ENCODE data around the gene SOX10.

Gene SOX10

DNA sequence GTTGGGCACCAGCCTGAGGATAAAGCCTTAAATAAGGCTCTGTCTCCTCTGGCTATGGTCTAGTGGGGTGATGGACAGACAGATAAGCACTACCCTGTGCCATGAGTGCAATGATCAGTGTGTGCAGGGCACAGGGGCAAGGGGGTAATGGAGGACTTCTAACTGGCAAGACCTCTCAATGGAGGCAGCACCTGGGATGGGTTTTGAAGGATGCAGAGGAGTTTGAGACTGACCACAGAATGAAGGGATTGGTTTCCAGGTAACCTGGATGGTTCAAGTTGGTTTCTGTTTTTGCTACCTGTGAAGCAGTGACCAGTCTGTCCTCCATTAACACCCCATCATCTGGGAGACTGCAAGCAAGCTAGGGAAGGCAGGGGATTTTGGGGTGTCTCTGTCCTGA, 45.0 kb upstream of the SOX10 start:
- no peak overlapping the region for H3K4me3 ChIP-seq (ENCODE audit: low read length)
- TF ChIP-seq, protein P1, sequence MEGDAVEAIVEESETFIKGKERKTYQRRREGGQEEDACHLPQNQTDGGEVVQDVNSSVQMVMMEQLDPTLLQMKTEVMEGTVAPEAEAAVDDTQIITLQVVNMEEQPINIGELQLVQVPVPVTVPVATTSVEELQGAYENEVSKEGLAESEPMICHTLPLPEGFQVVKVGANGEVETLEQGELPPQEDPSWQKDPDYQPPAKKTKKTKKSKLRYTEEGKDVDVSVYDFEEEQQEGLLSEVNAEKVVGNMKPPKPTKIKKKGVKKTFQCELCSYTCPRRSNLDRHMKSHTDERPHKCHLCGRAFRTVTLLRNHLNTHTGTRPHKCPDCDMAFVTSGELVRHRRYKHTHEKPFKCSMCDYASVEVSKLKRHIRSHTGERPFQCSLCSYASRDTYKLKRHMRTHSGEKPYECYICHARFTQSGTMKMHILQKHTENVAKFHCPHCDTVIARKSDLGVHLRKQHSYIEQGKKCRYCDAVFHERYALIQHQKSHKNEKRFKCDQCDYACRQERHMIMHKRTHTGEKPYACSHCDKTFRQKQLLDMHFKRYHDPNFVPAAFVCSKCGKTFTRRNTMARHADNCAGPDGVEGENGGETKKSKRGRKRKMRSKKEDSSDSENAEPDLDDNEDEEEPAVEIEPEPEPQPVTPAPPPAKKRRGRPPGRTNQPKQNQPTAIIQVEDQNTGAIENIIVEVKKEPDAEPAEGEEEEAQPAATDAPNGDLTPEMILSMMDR (conservative IDR thresholded peaks at IDR 0.05; ENCODE audit: low read length), result no peak
- DNase-seq (ENCODE audit: low read depth), result no peak

DNA sequence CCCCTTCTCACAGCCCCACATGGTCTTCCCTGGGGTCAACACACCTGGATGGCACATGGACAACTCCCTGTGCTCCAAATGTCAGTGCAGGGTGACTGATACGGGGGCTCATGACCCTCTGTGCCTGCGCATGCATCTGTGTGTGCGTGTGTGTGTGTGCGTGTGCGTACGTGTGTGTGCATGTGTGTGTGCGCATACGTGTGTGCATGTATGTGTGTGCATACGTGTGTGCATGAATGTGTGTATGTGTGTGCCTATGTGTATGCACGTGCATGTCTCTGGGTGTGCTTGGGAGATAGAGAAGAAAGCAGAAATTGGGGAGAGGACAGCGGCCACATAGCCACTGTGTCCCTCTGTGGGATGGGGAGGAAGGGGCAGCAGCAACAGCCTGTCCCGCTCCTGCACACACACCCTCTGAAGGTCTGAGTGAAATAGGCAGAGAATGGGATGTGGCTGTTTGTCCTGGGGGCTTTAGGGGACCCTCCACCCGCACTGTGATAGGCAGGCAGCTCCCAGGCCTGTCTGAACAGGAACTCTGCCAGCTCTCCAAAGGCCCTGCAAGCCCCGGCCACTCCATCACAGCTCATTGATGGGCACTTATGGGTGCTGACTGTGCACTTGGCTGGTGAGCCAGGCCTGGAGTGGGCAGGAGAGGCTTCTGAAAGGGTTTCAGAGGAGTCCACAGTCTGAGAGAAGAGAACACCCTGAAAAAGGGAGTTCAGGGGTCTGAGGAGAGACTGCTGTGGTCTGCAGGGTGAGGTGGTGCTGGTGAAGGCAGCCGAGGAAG, 44.2 kb upstream of the SOX10 start:
- TF ChIP-seq, protein P1 (conservative IDR thresholded peaks at IDR 0.05; ENCODE audit: low read length), result no peak
- DNase-seq (ENCODE audit: low read depth), result no peak

DNA sequence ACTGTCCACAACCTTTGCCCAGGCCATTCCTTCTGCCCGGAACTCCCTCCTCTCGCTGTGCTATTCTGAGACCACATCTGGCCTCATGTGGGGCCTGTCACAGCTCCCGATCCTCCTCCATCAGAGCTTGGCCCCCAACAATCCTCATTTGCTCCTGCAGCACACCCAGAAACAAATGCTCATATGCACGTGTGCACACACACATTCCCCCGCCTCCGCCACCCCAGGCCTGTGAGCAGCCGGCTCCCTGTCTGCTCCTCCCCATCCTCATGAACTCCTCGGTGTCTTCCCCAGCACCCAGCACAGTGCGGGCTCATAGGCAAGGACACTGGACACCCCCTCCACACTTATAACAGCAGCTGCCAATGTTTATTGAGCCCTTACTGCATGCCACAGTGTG, 43.1 kb upstream of the SOX10 start:
- DNase-seq (ENCODE audit: low read depth), result no peak
- TF ChIP-seq, protein P1 (conservative IDR thresholded peaks at IDR 0.05; ENCODE audit: low read length), result no peak
- H3K4me3 ChIP-seq (ENCODE audit: low read length), result no peak overlapping the region

More for the DNA sequence above, 44.2 kb upstream of the SOX10 start:
- no peak overlapping the region for H3K4me3 ChIP-seq (ENCODE audit: low read length)

DNA sequence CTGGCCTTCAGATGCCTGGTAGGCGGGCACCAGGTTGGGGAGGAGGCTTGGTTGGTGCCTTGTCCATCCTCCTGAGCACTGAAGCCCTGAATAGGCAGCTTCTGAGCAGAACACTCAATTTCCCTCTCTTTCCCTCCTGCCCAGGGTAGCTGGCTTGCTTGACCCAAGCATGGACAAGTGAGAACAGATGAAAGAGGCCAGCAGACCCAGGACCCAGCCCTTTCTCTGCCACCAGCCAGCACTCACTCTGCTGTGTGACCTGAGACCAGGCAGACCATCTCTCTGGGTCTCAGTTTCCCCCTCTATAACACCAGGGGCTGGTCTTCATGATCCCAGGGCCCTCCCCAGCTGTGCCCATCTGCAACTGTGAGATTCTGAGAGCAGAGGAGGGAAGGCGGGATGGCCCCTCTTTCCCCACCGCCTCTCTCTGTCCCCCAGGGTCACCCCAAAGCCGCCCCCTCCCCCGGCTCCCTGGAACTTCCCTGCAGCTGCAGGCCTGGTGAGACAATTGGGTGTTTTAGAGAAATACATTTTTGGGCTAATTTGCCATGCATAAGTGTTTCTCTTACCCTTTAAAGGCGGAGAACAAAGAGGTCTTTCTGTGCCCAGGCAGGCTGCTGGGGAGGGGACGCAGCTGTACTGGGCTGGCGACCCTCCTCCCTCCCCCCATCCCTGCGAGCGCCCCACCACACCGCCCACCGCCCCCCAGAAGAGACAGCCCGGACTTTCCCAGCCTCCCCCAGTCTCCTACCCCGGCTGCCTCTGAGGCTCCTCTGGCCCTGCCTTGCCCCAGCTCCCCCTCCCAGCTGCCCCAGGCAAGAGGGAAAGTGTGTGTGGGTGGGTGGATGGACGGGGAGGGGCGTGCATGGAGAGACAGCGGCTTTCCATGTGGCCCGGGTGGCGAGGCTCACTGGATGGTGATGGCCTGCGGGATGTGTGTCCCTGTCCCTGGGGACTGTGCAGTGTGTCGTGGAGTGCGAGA, 42.1 kb upstream of the SOX10 start:
- H3K4me3 ChIP-seq (ENCODE audit: low read length), result no peak overlapping the region
- TF ChIP-seq, protein P1 (conservative IDR thresholded peaks at IDR 0.05; ENCODE audit: low read length), result no peak
- no peak for DNase-seq (ENCODE audit: low read depth)

DNA sequence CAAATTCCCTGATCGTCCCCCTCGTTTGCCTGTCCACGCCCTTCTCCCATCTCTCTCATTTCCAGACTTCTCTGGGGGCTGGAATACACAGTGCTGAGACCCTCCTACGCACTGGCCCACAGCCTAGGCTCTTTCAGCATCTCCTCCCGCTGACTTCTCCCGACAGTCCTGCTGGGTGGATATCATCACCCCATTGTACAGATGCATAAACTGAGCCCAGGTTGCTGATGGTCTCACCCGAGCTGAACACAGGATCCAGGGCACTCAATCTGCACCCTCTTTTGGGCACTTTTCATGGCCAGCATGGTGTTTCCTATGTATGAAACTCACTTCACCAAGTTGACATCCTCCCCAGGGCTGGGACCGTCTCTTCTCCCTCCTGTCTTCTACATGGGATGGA, 41.2 kb upstream of the SOX10 start:
- no peak overlapping the region for H3K4me3 ChIP-seq (ENCODE audit: low read length)
- TF ChIP-seq, protein P1 (conservative IDR thresholded peaks at IDR 0.05; ENCODE audit: low read length), result no peak
- DNase-seq (ENCODE audit: low read depth), result no peak

DNA sequence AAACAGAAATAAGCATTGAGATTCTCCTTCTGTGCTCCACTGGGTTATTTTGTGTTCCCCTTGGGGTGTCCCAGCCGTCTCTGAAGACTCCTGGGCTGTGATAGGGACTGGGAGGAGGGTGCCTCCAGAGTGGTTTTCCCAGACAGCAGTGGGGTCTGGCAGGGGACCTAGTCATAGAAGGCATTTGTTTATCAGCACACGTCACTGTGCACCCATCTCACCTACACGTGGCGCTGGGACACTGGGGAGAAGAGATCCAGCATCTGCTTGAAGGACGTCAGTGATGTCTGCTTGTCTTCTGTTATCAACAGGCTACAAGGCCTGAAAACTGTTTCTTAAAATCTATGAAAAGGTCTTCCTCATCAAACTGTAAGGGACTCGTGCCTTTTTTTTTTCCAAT, 38.7 kb upstream of the SOX10 start:
- H3K4me3 ChIP-seq (ENCODE audit: low read length), result no peak overlapping the region
- no peak for DNase-seq (ENCODE audit: low read depth)
- TF ChIP-seq, protein P1 (conservative IDR thresholded peaks at IDR 0.05; ENCODE audit: low read length), result no peak

Measured in AG10803 (cell line).